AG04449 (cell line): ENCODE results near the gene S100Z.

ENCODE experiments used
- CTCF ChIA-PET: fragments of 350-600 bp; formaldehyde crosslinking; extraction: SDS; loops from one replicate; lab custom pipeline; 2021; ENCODE audit warnings: antibody characterized with exemption; lab: Yijun Ruan, JAX
- POLR2A ChIA-PET: fragments of 400-600, 350-600 bp; formaldehyde crosslinking; extraction: SDS; loops from one replicate; lab custom pipeline; 2020; ENCODE audit warnings: antibody characterized with exemption, inconsistent platforms; lab: Yijun Ruan, JAX
- DNase-seq: peaks from one replicate; pipeline ENCODE4 v3.0.0-alpha.2; 2010; ENCODE audit warnings: low read depth, low spot score
- H3K4me3 ChIP-seq: 2 replicates; pipeline ENCODE4 v1.5.1; 2011; ENCODE audit warnings: low read depth, mild to moderate bottlenecking, control low read depth, low read length
- TF ChIP-seq, protein P1 (sequence below): IDR thresholded peaks from one replicate; pipeline ENCODE4 v1.5.1; 2011; ENCODE audit warnings: mild to moderate bottlenecking, moderate library complexity, low read length, control low read depth, inconsistent platforms; ENCODE audit not compliant: insufficient read depth; ENCODE audit errors: missing control alignments

Gene S100Z

DNA sequence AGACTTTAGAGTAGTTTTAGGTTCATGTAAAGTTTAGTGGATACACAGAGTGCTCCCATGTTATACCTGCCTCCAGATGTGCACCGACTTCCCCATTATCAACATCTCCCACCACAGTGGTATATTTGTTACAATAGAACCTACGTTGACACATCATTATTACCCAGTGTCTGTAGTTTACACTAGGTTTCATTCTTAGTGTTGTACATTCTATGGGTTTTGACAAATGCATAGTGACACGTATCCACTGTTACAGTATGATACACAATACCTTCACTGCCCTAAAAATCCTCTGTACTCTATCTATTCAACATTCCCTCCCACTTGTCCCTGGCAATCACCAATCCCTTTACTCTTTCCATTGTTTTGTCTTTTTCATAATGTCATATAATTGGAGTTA lies 68.7 kb downstream of the S100Z start:
- no peak overlapping the region for H3K4me3 ChIP-seq
- no peak for DNase-seq
- POLR2A ChIA-PET = no interaction called here
- CTCF ChIA-PET = no interaction called here
- TF ChIP-seq, protein P1, sequence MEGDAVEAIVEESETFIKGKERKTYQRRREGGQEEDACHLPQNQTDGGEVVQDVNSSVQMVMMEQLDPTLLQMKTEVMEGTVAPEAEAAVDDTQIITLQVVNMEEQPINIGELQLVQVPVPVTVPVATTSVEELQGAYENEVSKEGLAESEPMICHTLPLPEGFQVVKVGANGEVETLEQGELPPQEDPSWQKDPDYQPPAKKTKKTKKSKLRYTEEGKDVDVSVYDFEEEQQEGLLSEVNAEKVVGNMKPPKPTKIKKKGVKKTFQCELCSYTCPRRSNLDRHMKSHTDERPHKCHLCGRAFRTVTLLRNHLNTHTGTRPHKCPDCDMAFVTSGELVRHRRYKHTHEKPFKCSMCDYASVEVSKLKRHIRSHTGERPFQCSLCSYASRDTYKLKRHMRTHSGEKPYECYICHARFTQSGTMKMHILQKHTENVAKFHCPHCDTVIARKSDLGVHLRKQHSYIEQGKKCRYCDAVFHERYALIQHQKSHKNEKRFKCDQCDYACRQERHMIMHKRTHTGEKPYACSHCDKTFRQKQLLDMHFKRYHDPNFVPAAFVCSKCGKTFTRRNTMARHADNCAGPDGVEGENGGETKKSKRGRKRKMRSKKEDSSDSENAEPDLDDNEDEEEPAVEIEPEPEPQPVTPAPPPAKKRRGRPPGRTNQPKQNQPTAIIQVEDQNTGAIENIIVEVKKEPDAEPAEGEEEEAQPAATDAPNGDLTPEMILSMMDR = no peak

DNA sequence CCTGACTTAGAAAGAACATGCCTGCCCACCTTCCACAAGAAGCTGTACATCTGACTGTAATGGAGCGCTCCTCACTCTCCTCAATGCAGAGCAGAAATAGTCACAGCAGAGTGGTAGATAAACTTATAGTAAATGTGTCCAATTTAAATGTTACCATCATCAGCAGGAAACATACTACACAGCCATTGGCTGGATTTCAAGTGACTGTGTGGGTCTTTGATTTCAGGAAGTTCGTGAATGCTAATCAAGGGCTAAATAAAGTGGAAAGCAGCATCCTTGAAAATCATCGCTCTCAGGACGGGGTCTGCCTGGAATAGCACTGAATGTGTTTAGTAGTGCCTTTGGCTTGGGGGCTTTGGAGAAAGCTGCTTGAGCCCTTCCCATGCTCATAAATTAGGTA lies 70.7 kb downstream of the S100Z start:
- no peak for DNase-seq
- H3K4me3 ChIP-seq = no peak overlapping the region
- ChIA-PET CTCF (no interaction called here), POLR2A (no interaction called here)
- TF ChIP-seq, protein P1 = no peak

DNA sequence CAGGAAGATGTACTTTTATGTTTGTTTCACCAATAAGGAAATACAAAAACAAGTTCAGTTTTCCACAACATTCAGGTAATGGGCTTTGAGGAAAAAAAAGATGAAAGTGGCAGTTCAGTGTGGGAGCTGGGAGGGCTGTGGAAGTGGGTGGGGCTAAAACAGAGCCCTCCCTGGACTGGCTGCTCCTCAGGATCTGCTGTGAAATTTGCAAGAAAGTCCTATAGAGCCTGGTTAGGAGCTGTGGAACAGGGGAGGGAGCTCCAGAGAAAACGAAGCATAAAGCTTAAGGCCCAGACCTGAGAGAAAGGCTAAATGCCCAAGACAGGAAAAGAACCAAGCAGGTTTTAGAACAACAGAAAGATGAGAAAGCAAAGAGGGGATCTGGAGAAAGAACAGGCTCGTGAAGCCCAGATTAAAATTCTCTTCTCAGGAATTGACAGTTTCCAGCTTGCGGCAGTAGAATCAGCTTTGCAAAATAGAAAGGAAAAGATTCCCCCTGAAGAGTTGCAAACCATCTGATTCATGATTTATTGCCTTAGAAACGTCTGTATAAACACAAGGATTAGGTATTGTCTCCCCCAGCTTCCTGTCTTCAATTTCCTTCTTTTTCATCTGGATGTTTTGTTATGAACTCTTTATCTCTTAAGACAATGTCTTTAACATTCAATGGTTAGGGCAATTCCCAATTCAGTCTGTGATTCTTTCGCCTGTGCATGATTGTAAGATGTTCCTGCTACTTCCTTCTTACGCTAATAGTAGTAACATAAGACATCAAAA lies 76.7 kb downstream of the S100Z start:
- ChIA-PET CTCF (no interaction called here), POLR2A (no interaction called here)
- TF ChIP-seq, protein P1 = no peak
- no peak for DNase-seq
- H3K4me3 ChIP-seq = no peak overlapping the region

DNA sequence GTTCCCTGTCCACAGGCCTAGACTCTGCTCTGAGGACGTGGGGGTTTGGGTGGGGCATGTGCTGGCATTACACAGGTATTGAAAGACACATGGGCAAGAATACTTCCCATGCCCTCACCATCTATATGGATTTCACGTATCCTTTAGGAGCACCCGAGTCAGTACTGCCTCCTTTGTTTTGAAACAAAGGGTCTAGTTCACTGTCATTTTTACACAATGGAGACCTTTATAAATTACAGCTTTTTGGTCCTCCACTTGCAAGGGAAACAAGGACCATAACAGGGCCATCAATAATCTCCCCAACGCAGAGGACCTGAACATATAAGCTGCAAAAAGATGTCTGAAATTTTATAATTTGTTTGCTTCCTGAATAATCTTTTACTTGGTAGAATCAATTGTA lies 78.1 kb downstream of the S100Z start:
- no peak overlapping the region for H3K4me3 ChIP-seq
- CTCF ChIA-PET = interaction anchor here (0.7 kb wide), 1 partner anchor 20 kb away, joined by 3 read pairs; no protein-coding TSS in a partner anchor
- TF ChIP-seq, protein P1 = no peak
- POLR2A ChIA-PET = no interaction called here
- DNase-seq = no peak

DNA sequence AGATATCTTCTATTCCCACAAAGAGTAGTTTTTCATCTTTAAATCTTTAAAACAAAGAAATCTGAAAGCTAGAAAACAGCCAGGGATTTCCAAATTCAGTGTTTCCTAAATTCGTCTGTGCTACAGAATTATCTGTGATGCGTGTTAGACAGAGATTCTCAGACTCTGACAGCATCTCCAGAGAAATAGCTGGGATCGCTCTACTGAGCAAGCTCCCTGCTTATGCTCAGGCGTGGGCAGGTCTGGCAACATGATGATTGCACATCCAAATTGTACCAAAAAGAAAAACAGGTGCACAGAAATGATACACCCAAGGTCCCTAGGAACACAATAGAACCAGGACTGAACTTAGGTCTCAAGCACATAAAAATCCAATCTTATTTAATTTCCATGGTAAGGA lies 80.3 kb downstream of the S100Z start:
- no peak overlapping the region for H3K4me3 ChIP-seq
- TF ChIP-seq, protein P1 = no peak
- ChIA-PET POLR2A (no interaction called here), CTCF (interaction anchor here (0.8 to 0.9 kb wide), 2 partner anchors 62 to 87 kb away, joined by 3 read pairs; no protein-coding TSS in a partner anchor)
- no peak for DNase-seq

DNA sequence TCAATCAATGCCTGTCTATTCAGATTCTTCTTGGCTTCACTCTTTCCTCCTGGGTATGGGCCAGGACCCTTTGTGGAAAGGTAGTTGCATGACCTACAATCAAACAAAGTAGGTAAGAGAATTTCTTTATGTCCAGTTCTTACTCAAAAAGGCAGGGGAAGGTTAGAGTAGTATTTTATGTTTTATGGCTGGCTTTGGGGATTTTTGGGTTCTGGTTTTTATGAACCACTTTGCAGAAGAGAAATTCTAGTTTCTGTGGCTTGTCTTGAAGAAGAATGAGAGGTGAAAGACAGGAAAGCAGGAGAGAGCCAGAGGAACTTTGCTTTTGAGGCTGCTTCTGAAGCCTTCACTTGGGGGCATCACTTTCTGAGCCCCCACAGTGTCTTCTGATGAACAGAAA lies 88.4 kb downstream of the S100Z start:
- DNase-seq = no peak
- CTCF ChIA-PET = no interaction called here
- no peak overlapping the region for H3K4me3 ChIP-seq
- POLR2A ChIA-PET = no interaction called here
- TF ChIP-seq, protein P1 = no peak
